Measurements from ENCODE around the gene GCNT2. TPM values are rescaled to one million over a fixed set of nuclear protein-coding genes. Genes with fewer than 3 reads are reported as not detected.
"Not testable (repeated sequence)": the region's sequence is repeated elsewhere in the genome, so short reads cannot be mapped to it uniquely, and the experiment has no call there.

GCNT2 gene
- polyA plus RNA-seq, 1 donor = 2.9 TPM

DNA sequence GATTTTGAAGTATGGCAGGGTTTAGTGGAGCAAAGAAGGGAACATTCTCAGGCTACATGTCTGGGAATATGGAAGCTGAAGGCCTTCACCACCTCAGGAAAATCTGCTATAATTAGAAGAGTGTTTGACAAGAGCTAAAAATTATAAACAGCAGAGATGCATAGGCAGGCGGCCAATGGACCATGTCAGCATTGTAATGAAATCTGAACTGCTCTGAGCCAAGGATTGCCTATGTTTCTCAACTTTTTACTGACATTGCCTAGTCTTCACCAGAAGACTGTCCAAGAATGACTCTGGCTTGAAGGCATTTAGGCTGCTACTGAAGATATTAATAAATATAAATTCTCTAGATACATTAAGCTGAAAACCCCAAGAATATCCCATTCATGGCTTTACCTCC, 89.1 kb downstream of the GCNT2 start:
- DNase-seq (ENCODE audit: low read depth) = no peak

DNA sequence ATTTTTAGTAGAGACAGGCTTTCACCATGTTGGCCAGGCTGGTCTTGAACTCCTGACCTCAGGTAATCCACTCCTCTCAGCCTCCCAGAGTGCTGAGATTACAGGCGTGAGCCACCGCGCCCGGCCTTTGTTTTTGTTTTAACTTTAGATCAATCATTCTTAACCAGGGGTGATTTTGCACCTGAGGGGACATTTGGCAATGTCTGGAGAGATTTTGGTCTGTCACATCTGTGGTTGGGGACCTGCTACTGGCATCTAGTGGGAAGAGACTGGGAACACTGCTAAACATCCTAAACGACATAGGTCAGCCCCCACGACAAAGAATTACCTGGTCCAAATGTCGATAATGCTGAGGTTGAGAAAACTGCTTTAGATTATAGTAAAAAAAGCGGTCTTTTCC, 91.0 kb downstream of the GCNT2 start:
- DNase-seq (ENCODE audit: low read depth) = no peak

DNA sequence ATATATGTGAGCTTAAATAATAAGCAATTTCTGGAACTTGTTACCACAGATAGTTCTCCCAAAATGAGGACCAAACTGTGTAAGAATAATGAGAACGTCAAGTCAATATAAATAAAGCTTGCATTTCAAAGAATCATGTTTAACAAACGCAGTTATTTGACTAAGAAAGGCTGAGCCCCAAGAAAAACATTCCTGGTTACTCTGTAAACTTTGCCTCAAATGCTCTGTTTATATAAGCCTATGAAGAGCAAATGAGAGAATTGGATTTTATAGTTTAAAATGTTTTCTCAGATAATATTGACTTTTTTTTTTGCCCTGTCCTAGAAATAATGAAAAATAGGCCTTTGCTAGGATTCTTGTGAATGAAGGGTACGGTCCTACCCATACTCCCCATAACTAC, 91.9 kb downstream of the GCNT2 start:
- no peak for DNase-seq (ENCODE audit: low read depth)

DNA sequence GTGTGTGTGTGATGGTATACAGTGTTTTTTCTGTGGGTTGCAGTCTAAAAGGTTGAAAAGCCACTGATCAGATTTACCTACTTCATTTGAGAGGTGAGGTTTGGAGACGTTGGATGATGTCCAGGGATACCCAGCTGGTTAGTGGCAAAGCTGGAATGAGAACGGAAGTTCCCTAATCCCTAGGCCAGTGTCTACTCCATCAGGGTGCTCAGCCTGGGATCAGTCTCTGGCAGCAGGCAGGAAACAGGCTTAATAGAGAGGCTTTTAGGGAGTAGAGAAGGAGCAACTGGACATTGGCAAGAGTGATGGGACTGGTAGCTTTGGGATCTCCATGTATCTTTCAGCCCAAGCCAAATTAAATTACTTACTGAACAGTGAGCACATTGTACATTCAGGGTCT, 92.6 kb downstream of the GCNT2 start:
- no peak for DNase-seq (ENCODE audit: low read depth)

DNA sequence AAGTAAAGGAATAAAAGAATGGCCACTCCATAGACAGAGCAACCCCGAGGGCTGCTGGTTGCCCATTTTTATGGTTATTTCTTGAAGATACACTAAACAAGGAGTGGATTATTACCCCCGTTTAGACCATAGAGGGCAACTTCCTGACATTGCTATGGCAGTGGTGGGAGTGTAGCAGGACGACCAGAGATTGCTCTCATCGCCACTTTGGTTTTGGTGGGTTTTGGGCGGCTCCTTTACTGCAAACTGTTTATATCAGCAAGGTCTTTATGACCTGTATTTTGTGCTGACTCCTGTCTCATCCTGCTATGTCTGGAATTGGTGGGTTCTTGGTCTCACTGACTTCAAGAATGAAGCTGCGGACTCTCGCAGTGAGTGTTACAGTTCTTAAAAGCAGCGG, 94.5 kb downstream of the GCNT2 start:
- DNase-seq (ENCODE audit: low read depth) = no peak

DNA sequence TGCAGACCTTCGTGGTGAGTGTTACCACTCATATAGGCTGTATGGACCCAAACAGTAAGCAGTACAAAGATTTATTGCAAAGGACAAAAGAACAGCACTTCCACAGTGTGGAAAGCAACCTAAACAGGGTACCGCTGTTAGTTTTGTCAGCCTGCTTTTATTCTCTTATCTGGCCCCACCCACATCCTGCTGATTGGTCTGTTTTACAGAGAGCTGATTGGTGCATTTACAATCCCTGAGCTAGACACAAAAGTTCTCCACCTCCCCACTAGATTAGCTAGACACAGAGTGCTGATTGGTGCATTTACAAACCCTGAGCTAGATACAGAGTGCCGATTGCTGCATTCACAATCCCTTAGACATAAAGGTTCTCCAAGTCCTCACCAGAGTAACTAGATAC, 95.1 kb downstream of the GCNT2 start:
- DNase-seq (ENCODE audit: low read depth) = not testable (repeated sequence)

DNA sequence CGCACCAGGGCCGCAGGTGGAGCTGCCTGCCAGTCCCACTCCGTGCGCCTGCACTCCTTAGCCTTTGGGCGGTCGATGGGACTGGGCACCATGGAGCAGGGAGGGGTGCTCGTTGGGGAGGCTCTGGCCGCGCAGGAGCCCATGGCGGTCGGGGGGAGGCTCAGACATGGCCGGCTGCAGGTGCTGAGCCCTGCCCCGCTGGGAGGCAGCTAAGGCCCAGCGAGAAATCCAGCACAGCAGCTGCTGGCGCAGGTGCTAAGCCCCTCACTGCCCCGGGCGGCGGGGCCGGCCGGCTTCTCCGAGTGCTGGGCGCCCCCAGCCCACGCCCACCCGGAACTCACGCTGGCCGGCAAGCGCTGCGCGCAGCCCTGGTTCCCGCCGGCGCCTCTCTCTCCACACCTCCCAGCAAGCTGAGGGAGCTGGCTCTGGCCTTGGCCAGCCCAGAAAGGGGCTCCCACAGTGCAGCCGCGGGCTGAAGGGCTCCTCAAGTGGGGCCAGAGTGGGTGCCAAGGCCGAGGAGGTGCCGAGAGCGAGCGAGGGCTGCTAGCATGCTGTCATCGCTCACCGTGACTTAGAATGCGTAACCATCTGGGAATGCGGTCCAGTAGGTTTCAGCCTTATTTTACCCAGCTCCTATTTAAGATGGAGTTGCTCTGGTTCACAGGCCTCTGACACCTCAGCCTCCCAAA, 96.0 kb downstream of the GCNT2 start:
- DNase-seq (ENCODE audit: low read depth) = no peak

DNA sequence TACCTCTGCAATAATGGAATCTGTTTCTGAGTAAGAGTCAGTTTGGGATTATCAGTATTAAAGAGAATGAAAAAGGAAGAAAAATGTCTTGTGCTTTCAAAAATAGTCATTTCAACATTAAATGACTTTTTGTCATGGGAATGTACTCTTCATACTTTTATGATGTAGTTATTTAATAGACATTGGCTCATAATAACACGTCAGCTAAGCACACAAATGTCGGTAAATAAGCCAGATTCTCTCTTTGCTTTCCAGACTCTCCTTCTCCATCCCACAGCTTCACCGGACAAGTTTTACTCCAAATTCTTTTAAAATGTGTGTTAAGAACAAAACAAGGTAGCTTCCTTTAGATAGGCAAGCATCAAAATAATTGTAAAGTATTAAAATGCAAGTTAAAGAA, 97.3 kb downstream of the GCNT2 start:
- no peak for DNase-seq (ENCODE audit: low read depth)

DNA sequence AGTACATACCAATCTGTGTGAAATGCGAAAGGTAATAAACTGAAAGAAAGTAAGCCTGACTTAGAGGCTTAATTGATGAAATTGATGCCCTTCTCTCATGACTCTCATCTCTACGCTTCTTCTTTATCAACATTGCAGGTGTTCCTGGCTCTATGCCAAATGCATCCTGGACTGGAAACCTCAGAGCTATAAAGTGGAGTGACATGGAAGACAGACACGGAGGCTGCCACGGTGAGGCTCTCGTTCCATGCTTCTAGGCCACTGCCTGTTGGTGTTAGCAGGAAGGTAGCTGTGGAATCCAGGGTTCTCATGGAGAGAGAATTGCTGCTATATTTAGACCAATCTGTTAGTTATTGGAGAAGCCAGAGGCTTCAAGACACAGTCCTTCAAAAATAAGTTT, 100.1 kb downstream of the GCNT2 start:
- no peak for DNase-seq (ENCODE audit: low read depth)

DNA sequence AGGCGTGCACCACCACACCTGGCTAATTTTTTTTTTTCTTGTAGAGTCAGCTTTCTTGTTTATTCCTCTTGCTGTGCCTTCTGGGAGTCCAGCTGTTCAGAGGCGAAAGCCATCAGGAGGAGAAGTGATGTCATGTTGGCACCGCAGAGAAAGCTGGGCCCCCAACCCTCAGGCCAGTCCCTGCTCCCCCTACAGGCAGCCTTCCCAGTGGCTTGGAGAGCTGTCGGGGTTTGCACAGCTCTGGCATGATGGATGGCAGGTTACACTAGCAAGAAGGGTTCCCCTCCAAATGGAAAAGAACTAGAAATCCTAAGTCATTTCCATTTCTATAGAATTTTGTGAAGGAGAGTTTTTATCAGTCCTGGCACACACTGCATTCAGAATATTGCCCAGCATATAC, 100.7 kb downstream of the GCNT2 start:
- DNase-seq (ENCODE audit: low read depth) = no peak

DNA sequence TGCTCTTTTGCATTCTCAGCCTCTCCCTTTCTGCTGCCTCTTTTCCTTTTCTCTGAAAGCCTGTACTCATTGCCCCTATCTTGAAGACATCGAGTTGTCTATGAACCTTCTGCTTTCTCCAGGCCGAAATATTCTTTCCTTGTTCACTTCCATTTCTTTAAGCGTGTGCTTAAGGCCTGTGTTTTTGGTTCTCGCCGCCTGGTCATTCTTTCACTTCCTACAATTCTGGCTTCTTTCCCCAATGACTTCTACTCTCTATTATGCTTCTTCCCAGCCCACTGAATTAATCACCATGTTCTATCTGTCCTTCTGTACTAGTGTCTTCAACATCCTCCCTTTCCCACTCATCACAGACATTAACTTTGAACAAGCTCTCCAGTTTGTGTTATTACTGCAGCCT, 103.7 kb downstream of the GCNT2 start:
- no peak for DNase-seq (ENCODE audit: low read depth)

DNA sequence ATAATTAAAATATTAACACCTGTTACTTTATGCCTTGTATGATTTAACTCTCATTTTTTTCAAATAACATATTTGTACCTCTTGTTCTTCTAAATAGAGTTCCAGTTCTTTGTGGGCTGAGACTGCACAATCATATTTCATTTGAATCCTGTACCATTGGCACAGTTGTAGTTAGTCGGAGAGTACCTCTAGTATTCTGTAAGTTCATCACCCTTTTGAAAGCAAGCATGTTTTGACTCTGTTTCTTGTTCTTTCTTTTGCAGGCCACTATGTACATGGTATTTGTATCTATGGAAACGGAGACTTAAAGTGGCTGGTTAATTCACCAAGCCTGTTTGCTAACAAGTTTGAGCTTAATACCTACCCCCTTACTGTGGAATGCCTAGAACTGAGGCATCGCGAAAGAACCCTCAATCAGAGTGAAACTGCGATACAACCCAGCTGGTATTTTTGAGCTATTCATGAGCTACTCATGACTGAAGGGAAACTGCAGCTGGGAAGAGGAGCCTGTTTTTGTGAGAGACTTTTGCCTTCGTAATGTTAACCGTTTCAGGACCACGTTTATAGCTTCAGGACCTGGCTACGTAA, 105.1 kb downstream of the GCNT2 start:
- no peak for DNase-seq (ENCODE audit: low read depth)

DNA sequence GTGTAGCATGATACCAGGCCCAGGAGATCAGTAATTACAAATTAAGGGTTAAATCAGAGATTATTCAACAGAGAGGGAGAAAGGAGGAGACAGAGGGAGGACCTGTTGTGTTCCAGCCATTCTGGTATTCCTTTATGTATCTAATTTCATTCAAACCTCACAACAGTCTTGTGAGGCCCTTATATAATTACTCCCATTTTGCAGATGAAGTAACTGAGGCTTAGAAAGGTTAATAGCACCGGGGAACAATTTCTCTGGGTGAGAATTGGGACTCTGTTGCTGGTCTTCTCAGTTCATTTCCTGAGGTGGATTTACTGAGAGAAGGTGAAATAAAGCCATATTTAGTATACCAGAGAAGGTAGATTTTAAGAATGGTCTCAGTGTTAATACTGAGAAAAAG, 106.6 kb downstream of the GCNT2 start:
- no peak for DNase-seq (ENCODE audit: low read depth)

DNA sequence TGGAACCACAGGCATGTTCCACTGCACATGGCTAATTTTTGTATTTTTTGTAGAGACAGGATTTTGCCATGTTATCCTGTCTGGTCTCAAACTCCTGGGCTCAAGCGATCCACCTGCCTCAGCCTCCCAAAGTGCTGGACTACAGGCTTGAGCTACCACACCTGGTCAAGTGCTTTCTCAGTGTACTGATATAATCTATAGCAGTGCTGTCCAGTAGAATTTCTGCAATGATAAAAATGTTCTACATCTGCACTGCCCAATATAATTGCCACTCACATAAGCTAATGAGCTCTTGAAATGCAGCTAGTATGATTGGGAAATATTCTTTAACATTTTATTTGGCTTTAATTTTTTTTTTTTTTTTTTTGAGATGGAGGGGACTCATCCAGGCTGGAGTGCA, 109.0 kb downstream of the GCNT2 start:
- DNase-seq (ENCODE audit: low read depth) = no peak

DNA sequence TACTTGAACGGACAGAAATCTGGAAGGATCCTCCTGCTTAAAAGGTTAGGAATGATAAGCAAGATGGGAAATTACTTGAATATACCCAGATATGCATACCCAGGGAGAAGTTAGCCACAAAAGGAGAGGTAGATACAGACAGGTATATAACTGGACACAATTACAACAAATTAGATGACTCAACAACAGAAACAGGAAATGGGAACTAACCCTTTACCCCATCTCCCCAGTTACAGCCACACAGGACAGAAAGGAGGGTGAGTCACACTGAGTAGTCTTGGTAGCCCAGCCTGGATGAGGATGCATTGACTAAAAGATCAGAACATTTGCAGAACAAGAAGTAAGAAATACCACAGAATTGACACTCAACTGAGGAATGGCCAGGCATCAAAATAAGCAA, 112.1 kb downstream of the GCNT2 start:
- DNase-seq (ENCODE audit: low read depth) = no peak

DNA sequence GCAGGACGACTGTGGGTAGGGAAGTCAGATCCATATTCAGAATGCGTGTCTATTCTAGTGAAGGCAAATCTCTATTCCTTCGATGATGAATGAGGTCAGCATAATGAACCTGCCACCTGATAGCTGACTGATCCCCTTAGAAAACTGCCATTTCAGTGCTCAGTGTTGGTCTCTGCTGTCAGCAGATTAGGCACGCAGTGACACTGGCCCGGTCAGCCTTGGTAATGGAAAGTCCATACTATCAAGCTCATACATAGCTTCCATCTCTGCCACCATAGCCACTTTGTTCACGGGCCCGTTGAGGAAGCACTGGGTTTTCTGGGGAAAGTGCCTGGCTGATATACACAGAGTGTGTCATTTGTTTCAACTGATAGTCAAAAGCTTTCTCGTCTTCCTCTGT, 119.3 kb downstream of the GCNT2 start:
- no peak for DNase-seq (ENCODE audit: low read depth)

DNA sequence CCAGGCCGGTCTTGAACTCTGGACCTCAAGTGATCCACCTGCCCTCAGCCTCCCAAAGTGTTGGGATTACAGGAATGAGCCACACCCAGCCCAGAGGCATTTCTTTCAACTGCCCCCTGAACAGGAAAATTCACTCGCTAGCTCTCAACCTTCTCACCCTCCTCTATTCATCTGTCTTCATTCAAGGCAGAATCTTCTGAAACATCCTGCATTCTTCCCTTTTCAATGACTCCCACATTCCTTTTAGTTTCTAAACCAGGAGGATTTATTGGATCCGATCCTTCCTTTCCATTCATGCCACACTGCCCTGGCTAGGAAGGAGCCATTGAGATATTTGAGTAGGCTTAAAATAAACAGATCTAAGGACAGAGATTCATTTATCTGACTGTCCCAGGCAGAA, 120.4 kb downstream of the GCNT2 start:
- DNase-seq (ENCODE audit: low read depth) = no peak

DNA sequence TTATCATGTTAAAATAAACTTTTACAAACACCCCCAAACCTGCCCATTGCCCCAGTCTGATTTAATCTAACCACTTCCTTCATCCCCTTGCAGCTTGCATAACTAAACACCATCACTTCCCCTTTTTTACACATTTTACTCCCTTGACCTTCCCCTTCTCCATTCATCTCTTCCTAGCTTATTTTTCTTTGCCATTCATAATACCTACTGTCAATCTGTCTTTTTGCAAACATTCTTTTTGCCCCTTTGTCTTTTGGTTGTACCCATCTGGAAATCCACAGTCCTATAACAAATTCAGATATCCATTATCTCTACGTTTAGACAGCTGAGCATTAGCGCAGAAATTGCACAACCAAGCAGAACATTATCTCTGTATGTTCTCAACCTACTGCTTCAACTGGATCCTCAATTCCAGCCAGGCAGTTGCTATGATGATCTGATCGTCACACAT, 122.1 kb downstream of the GCNT2 start:
- DNase-seq (ENCODE audit: low read depth) = no peak

DNA sequence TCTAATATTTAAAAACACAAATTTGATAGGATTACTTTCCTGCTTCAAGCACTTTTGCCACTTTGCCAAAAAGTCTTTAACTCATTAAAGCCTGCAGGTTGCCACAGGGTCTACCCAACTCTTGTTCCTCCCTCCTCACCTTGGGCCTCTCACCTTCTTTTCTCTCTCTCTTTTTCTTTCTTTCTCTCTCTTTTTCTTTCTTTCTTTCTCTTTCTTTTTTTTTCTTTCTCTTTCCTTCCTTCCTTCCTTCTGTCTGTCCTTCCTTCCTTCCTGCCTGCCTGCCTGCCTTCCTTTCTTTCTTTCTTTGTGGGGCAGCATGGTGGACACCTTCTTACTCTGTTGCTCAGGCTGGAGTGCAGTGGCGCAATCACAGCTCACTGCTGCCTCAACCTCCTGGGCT, 123.1 kb downstream of the GCNT2 start:
- no peak for DNase-seq (ENCODE audit: low read depth)

DNA sequence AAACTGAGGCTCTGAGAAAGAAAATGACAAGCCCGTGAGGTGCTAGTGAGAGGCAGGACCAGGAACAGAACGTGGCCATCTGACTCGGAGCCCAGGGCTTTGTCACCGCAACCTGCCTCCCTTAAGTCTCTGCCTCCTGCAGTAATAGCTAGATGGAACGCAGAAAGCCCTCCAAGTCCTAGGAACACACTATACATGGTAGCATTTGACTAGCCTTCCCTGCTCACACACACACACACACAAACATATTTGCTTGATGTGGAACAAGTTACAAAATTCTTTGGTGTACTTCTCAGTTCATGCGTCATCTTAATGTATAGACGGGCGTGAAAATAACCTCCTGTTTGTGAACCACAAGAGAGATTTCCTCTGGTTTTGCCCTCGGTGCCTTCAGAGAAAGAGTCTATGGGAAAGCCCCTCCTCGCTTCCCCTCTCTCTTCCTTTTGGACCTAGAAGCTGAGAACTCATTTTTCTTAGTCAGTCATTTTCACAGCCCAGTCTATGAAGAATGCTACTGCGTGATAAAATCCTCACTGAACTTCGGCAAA, 134.4 kb downstream of the GCNT2 start:
- no peak for DNase-seq (ENCODE audit: low read depth)

DNA sequence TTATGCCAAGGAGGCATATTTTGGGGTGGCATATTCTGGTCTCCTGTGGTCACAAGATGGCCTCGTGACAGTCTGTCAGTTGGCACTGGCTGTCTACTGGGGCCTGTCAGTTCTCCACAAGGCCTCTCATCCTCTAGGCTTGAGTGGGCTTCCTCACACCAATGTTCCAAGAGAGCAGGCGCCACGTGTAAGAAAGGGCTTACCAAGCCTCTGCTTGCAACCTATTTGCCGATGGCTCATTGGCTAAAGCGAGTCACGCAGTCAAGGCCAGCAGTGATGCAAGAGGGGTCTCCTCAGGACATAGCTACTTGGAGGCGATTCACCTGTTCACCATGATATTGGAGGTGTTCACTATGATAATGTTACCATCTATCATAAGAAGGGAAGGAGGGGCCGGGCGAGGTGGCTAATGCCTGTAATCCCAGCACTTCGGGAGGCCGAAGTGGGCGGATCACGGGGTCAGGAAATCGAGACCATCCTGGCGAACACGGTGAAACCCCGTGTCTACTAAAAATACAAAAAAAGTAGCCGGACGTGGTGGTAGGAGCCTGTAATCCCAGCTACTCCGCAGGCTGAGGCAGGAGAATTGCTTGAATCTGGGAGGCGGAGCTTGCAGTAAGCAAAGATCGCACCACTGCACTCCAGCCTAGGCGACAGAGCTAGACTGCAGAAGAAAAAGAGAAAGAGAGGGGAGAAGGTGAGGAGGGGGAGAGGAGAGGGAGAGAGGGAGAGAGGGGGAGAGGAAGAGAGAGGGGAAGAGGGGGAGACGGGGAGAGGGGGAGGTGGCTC, 138.0 kb downstream of the GCNT2 start:
- no peak for DNase-seq (ENCODE audit: low read depth)

DNA sequence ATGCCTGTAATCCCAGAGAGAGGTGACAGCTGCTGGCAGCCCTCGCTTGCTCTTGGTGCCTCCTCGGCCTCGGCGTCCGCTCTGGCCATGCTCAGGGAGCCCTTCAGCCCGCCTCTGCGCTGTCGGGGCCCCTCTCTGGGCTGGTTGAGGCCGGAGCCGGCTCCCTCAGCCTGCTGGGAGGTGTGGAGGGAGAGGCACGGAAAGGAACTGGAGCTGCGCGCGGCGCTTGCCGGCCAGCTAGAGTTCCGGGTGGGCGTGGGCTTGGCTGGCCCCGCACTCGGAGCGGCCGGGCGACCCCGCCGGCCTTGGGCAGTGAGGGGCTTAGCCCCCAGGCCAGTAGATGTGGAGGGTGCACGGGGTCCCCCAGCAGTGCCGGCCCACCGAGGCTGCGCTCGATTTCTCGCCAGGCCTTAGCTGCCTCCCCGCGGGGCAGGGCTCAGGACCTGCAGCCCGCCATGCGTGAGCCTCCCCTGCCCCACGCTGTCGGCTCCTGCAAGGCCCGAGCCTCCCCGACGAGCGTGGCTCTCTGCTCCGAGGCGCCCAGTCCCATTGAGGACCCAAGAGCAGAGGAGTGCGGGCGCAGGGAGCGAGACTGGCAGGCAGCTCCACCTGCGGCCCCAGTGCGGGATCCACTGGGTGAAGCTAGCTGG, 138.7 kb downstream of the GCNT2 start:
- no peak for DNase-seq (ENCODE audit: low read depth)
